ENCODE measurements around the gene C2CD4A. TPM values are rescaled to one million over a fixed set of nuclear protein-coding genes. Genes with fewer than 3 reads are reported as not detected.

C2CD4A gene
- total and polyA plus RNA-seq, 9 of the 15 experiments (the other 6 are each of a cell fraction or from before 2014, with no cell fraction given), result not detected

DNA sequence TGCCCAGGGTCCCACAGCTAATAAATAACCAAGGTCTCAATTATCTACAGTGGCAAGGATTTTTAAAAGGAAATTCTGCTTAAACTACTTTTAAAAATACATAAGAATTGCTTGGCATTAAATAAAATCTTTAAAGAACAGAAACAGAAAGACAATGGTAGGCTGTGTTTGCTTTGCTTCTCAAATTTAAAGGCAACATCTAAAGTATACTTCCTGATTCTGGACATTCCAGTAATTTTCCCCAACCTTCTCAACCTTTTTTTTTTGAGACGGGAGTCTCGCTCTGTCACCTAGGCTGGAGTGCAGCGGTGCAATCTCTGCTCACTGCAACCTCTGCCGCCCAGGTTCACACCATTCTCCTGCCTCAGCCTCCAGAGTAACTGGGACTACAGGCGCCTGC lies 11.8 kb upstream of the C2CD4A start:
- peaks cover 73% of the 10 kb centered on the region for H3K79me2 ChIP-seq (ENCODE audit: control insufficient read depth, insufficient read depth, low read length)
- no TSS peak for BruUV-seq (replicated peaks)
- FAIRE-seq (no peak), DNase-seq (ENCODE audit: extremely low read depth in 1 of 4, low spot score in 3 of 4) (no peak), ATAC-seq (no peak)
- H3K4me3 ChIP-seq, result no peak overlapping the region
- intact Hi-C loops (cut with micrococcal nuclease) (no loop called here), in situ Hi-C loops (cut with MboI) (no loop called here)
- no peak overlapping the region for H3K4me2 ChIP-seq (ENCODE audit: insufficient read depth, low read length)
- no peaks in the 10 kb centered on the region for H3K36me3 ChIP-seq (ENCODE audit: control insufficient read depth, insufficient read depth, low read length)
- H3K4me1 ChIP-seq (replicated peaks in 1 of 2; ENCODE audit: control insufficient read depth in 2 of 2, insufficient read depth in 2 of 2, low read length in 2 of 2), result peaks cover 7% of the 10 kb centered on the region in 2 experiments; a peak in 3 of 5 replicates
- H3K27me3 ChIP-seq (ENCODE audit: control insufficient read depth in 2 of 2, insufficient read depth in 2 of 2, low read length in 2 of 2), result no peaks in the 10 kb centered on the region
- peaks cover 8% of the 10 kb centered on the region for H4K20me1 ChIP-seq (replicated peaks; ENCODE audit: control insufficient read depth, insufficient read depth, low read length)
- H2AFZ ChIP-seq (ENCODE audit: low read depth, low read length), result no peak overlapping the region
- no peak overlapping the region for H3K9ac ChIP-seq (ENCODE audit: insufficient read depth in 1 of 2, low read depth in 2 of 2, low read length in 2 of 2)
- 79% methylated on average over 4 of the region's 5 CpGs for WGBS (ENCODE audit: insufficient coverage, low coverage, missing lambda C conversion rate)
- H3K9me3 ChIP-seq (replicated peaks; ENCODE audit: control insufficient read depth, insufficient read depth, low read depth, low read length), result no peaks in the 10 kb centered on the region
- H3K27ac ChIP-seq (ENCODE audit: extremely low read depth, low read depth, low read length), result no peak overlapping the region
- POLR2A ChIA-PET, result no interaction called here
- CTCF ChIA-PET (ENCODE audit: low intra/inter-chr PET ratio), result no interaction called here
- no peaks in the 10 kb centered on the region for H3K9me1 ChIP-seq (ENCODE audit: control insufficient read depth, insufficient read depth, low read length)
- no peak for TF ChIP-seq ZBTB7A (IDR thresholded peaks at IDR 0.05; ENCODE audit: borderline replicate concordance, control insufficient read depth, low read depth, low read length)
- TF ChIP-seq, protein P1, sequence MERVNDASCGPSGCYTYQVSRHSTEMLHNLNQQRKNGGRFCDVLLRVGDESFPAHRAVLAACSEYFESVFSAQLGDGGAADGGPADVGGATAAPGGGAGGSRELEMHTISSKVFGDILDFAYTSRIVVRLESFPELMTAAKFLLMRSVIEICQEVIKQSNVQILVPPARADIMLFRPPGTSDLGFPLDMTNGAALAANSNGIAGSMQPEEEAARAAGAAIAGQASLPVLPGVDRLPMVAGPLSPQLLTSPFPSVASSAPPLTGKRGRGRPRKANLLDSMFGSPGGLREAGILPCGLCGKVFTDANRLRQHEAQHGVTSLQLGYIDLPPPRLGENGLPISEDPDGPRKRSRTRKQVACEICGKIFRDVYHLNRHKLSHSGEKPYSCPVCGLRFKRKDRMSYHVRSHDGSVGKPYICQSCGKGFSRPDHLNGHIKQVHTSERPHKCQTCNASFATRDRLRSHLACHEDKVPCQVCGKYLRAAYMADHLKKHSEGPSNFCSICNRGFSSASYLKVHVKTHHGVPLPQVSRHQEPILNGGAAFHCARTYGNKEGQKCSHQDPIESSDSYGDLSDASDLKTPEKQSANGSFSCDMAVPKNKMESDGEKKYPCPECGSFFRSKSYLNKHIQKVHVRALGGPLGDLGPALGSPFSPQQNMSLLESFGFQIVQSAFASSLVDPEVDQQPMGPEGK (CRISPR knock-in tag; IDR thresholded peaks at IDR 0.05; ENCODE audit: borderline replicate concordance), result no peak
- no peak for TF ChIP-seq RNF2 (IDR thresholded peaks at IDR 0.05)
- TF ChIP-seq ZNF436 (CRISPR knock-in tag; IDR thresholded peaks at IDR 0.05), result no peak
- TF ChIP-seq U2AF2 (optimal IDR thresholded peaks at IDR 0.05; ENCODE audit: low read depth, low read length), result no peak
- TF ChIP-seq SIN3A (IDR thresholded peaks at IDR 0.05; ENCODE audit: borderline replicate concordance in 2 of 2, control insufficient read depth in 1 of 2, low read depth in 2 of 2, low read length in 2 of 2), result no peak
- TF ChIP-seq POLR2B (IDR thresholded peaks at IDR 0.05; ENCODE audit: low read depth, partially characterized antibody), result no peak
- TF ChIP-seq, protein P2, sequence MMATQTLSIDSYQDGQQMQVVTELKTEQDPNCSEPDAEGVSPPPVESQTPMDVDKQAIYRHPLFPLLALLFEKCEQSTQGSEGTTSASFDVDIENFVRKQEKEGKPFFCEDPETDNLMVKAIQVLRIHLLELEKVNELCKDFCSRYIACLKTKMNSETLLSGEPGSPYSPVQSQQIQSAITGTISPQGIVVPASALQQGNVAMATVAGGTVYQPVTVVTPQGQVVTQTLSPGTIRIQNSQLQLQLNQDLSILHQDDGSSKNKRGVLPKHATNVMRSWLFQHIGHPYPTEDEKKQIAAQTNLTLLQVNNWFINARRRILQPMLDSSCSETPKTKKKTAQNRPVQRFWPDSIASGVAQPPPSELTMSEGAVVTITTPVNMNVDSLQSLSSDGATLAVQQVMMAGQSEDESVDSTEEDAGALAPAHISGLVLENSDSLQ (IDR thresholded peaks at IDR 0.05), result no peak
- TF ChIP-seq, protein P3, sequence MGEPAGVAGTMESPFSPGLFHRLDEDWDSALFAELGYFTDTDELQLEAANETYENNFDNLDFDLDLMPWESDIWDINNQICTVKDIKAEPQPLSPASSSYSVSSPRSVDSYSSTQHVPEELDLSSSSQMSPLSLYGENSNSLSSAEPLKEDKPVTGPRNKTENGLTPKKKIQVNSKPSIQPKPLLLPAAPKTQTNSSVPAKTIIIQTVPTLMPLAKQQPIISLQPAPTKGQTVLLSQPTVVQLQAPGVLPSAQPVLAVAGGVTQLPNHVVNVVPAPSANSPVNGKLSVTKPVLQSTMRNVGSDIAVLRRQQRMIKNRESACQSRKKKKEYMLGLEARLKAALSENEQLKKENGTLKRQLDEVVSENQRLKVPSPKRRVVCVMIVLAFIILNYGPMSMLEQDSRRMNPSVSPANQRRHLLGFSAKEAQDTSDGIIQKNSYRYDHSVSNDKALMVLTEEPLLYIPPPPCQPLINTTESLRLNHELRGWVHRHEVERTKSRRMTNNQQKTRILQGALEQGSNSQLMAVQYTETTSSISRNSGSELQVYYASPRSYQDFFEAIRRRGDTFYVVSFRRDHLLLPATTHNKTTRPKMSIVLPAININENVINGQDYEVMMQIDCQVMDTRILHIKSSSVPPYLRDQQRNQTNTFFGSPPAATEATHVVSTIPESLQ (CRISPR knock-in tag; IDR thresholded peaks at IDR 0.05), result no peak
- TF ChIP-seq, protein P4, sequence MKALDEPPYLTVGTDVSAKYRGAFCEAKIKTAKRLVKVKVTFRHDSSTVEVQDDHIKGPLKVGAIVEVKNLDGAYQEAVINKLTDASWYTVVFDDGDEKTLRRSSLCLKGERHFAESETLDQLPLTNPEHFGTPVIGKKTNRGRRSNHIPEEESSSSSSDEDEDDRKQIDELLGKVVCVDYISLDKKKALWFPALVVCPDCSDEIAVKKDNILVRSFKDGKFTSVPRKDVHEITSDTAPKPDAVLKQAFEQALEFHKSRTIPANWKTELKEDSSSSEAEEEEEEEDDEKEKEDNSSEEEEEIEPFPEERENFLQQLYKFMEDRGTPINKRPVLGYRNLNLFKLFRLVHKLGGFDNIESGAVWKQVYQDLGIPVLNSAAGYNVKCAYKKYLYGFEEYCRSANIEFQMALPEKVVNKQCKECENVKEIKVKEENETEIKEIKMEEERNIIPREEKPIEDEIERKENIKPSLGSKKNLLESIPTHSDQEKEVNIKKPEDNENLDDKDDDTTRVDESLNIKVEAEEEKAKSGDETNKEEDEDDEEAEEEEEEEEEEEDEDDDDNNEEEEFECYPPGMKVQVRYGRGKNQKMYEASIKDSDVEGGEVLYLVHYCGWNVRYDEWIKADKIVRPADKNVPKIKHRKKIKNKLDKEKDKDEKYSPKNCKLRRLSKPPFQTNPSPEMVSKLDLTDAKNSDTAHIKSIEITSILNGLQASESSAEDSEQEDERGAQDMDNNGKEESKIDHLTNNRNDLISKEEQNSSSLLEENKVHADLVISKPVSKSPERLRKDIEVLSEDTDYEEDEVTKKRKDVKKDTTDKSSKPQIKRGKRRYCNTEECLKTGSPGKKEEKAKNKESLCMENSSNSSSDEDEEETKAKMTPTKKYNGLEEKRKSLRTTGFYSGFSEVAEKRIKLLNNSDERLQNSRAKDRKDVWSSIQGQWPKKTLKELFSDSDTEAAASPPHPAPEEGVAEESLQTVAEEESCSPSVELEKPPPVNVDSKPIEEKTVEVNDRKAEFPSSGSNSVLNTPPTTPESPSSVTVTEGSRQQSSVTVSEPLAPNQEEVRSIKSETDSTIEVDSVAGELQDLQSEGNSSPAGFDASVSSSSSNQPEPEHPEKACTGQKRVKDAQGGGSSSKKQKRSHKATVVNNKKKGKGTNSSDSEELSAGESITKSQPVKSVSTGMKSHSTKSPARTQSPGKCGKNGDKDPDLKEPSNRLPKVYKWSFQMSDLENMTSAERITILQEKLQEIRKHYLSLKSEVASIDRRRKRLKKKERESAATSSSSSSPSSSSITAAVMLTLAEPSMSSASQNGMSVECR (CRISPR knock-in tag; IDR thresholded peaks at IDR 0.05), result no peak
- no peak for TF ChIP-seq LARP7 (IDR thresholded peaks at IDR 0.05)
- no peak for TF ChIP-seq ZNF695 (CRISPR knock-in tag; IDR thresholded peaks at IDR 0.05)
- no peak for TF ChIP-seq ZNF79 (CRISPR knock-in tag; IDR thresholded peaks at IDR 0.05; ENCODE audit: low read depth)
- TF ChIP-seq ZFP36 (IDR thresholded peaks at IDR 0.05; ENCODE audit: low read depth, low read length, partially characterized antibody), result no peak

Data from K562 (cell line).